Tibial nerve (tissue), 4 donors: ENCODE data around the gene PIEZO2. TPM values are rescaled to one million over a fixed set of nuclear protein-coding genes. Genes with fewer than 3 reads are reported as not detected.

ENCODE experiments used
- DNase-seq, 2 donors: peaks; one replicate each; pipeline ENCODE4 v3.0.0-alpha.2; 2019; ENCODE audit warnings: low spot score in 2 of 2
- H3K27ac ChIP-seq, 4 donors: fragments of 200-600 bp; sonication (generic) in 3 of 4; one replicate each; pipeline ENCODE4 v1.5.1; 2017 to 2019; ENCODE audit warnings: mild to moderate bottlenecking in 1 of 4
- H3K27me3 ChIP-seq, 2 donors: fragments of 200-600 bp; sonication (generic) in 1 of 2; one replicate each; pipeline versions ENCODE4 v1.5.1 to v1.6.0; 2017 to 2019
- H3K36me3 ChIP-seq, 3 donors: fragments of 200-600 bp; sonication (generic); one replicate each; pipeline ENCODE4 v1.5.1; 2018 to 2019
- H3K4me1 ChIP-seq, 4 donors: fragments of 200-600 bp; sonication (generic) in 3 of 4; one replicate each; pipeline ENCODE4 v1.5.1; 2017 to 2019
- H3K4me3 ChIP-seq, 4 donors: fragments of 200-600 bp; sonication (generic) in 3 of 4; one replicate each; pipeline ENCODE4 v1.5.1; 2017 to 2019; ENCODE audit warnings: mild to moderate bottlenecking in 1 of 4, moderate library complexity in 1 of 4
- H3K9me3 ChIP-seq, 4 donors: fragments of 200-600 bp; sonication (generic) in 3 of 4; one replicate each; pipeline ENCODE4 v1.5.1; 2017 to 2019
- CTCF ChIP-seq, 5 experiments: fragments of 200-600 bp in 3 of 5; fragments of 450-650 bp in 2 of 5; sonication (generic) in 3 of 5; IDR thresholded peaks; one replicate each; pipeline ENCODE4 v1.5.1; 2016 to 2019; ENCODE audit warnings: antibody characterized with exemption in 5 of 5, mild to moderate bottlenecking in 3 of 5, moderate library complexity in 2 of 5
- EP300 ChIP-seq, 2 donors: sonication (generic); formaldehyde crosslinking; IDR thresholded peaks; one replicate each; pipeline ENCODE4 v1.6.1; 2017; ENCODE audit warnings: antibody characterized with exemption in 2 of 2, mild to moderate bottlenecking in 1 of 2
- POLR2A ChIP-seq, 2 donors: fragments of 450-650 bp; IDR thresholded peaks; one replicate each; pipeline ENCODE4 v1.6.1; 2017; ENCODE audit warnings: antibody characterized with exemption in 2 of 2, mild to moderate bottlenecking in 2 of 2, moderate library complexity in 2 of 2
- WGBS, 2 donors: methylation state at CpG; one replicate each; pipeline ENCODE4 v1.1.5; 2018; 5-methylcytosine and 5-hydroxymethylcytosine counted together
- total RNA-seq, 4 donors: library from RNA; depleted of rRNA; stranded (reverse); fragments of >200 nt; gene quantifications; one replicate each; pipeline ENCODE4 v1.1.0, GENCODE V29; 2016

The PIEZO2 gene
- total RNA-seq, 4 donors from 2014 or later = 17.0 to 27.7 (median 22.3) TPM

- no peaks in the 10 kb centered on the region for H3K36me3 ChIP-seq
- H3K27ac ChIP-seq = no peak overlapping the region
- WGBS, 2 donors = 76% methylated on average over 2 of the region's 2 CpGs
- peaks cover 0 to 22% (median 4%) of the 10 kb centered on the region in 4 donors for H3K4me1 ChIP-seq
- H3K9me3 ChIP-seq = no peaks in the 10 kb centered on the region
- H3K27me3 ChIP-seq = peaks cover 0 to 18% of the 10 kb centered on the region in 2 donors
- H3K4me3 ChIP-seq = no peak overlapping the region
- no peak for DNase-seq
- TF ChIP-seq EP300 (IDR thresholded peaks at IDR 0.05) (no peak), CTCF (IDR thresholded peaks at IDR 0.05) (no peak), POLR2A (IDR thresholded peaks at IDR 0.05) (no peak)
These were observed 3.7 kb upstream of the PIEZO2 start for GRCh38 chr18:11153097-11153496.

- Histone ChIP-seq H3K4me1 (peaks cover 0 to 44% (median 4%) of the 10 kb centered on the region in 4 donors), H3K9me3 (no peaks in the 10 kb centered on the region), H3K27me3 (peaks cover 0 to 27% of the 10 kb centered on the region in 2 donors), H3K36me3 (no peaks in the 10 kb centered on the region), H3K4me3 (no peak overlapping the region), H3K27ac (peak overlapping the region in 1 of 4 donors; percentile 76)
- DNase-seq = no peak
- 84 to 88% methylated on average over 5 of the region's 5 CpGs for WGBS, 2 donors
- TF ChIP-seq POLR2A (IDR thresholded peaks at IDR 0.05) = no peak
These were observed 874 bp upstream of the PIEZO2 start for GRCh38 chr18:11150271-11150615.

- WGBS, 2 donors = 0 to 2% methylated on average over 3 to 57 of the region's 86 CpGs
- Histone ChIP-seq H3K27ac (peak overlapping the region; percentile 11 to 76 (median 49)), H3K27me3 (peaks cover 0 to 27% of the 10 kb centered on the region in 2 donors), H3K9me3 (no peaks in the 10 kb centered on the region), H3K4me1 (peaks cover 0 to 44% (median 4%) of the 10 kb centered on the region in 4 donors), H3K36me3 (no peaks in the 10 kb centered on the region), H3K4me3 (peak overlapping the region; percentile 40 to 65 (median 52))
- no peak for TF ChIP-seq POLR2A (IDR thresholded peaks at IDR 0.05)
- TF ChIP-seq EP300 (IDR thresholded peaks at IDR 0.05) = no peak
- TF ChIP-seq CTCF (IDR thresholded peaks at IDR 0.05) = no peak
- DNase-seq = no peak
These were observed 509 bp downstream of the PIEZO2 start for GRCh38 chr18:11148680-11149440.

GRCh38 chr18:11147962-11148679 lies 1.2 kb downstream of the PIEZO2 start:
- DNase-seq = no peak
- WGBS, 2 donors = 6% methylated on average over 10 to 31 of the region's 39 CpGs
- Histone ChIP-seq H3K27me3 (peaks cover 0 to 27% of the 10 kb centered on the region in 2 donors), H3K9me3 (no peaks in the 10 kb centered on the region), H3K36me3 (no peaks in the 10 kb centered on the region), H3K27ac (peak overlapping the region in 3 of 4 donors; percentile 11 to 76 (median 62)), H3K4me3 (peak overlapping the region; percentile 40 to 65 (median 52)), H3K4me1 (peaks cover 0 to 44% (median 4%) of the 10 kb centered on the region in 4 donors)
- TF ChIP-seq EP300 (IDR thresholded peaks at IDR 0.05) = no peak
- no peak for TF ChIP-seq POLR2A (IDR thresholded peaks at IDR 0.05)
- no peak for TF ChIP-seq CTCF (IDR thresholded peaks at IDR 0.05)

GRCh38 chr18:11147371-11147951 lies 1.9 kb downstream of the PIEZO2 start:
- no peaks in the 10 kb centered on the region for H3K9me3 ChIP-seq
- peak overlapping the region in 1 of 4 donors; percentile 76 for H3K27ac ChIP-seq
- no peak for DNase-seq
- H3K4me1 ChIP-seq = peaks cover 0 to 44% (median 4%) of the 10 kb centered on the region in 4 donors
- WGBS, 2 donors = 18 to 21% methylated on average over 23 of the region's 23 CpGs
- TF ChIP-seq EP300 (IDR thresholded peaks at IDR 0.05) = no peak
- no peak for TF ChIP-seq CTCF (IDR thresholded peaks at IDR 0.05)
- no peak for TF ChIP-seq POLR2A (IDR thresholded peaks at IDR 0.05)
- no peaks in the 10 kb centered on the region for H3K36me3 ChIP-seq
- peak overlapping the region; percentile 36 to 65 (median 52) for H3K4me3 ChIP-seq
- H3K27me3 ChIP-seq = peaks cover 0 to 27% of the 10 kb centered on the region in 2 donors
